ENCODE results near the gene CCDC39. TPM values are rescaled to one million over a fixed set of nuclear protein-coding genes. Genes with fewer than 3 reads are reported as not detected.

The CCDC39 gene
- polyA plus RNA-seq, 1 donor (not counting 4 experiments of a cell fraction or from before 2014, with no cell fraction given): not detected

DNA sequence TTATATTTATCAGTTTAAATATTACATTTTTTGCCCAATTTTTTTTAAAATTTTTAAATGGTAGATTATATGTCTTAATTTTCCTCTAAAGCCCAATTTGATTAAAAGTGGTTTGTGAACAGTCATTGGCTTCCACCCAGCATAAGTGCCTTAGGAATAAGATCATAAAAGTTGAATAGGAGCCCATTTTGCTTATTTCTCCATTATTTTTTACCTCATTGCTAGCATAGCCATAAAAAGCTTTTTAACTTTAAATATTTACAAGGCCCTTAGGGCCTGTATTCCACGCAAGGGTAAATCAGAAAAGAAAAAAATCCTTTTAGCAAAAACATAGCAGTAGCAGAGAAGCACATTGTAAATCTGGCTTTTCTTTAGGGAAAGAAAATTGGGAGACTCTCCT, 68.3 kb downstream of the CCDC39 start:
- Histone ChIP-seq H4K20me1 (ENCODE audit: control insufficient read depth, extremely low read depth, insufficient read depth, low read length) (no peaks in the 10 kb centered on the region), H3K79me2 (ENCODE audit: control insufficient read depth, insufficient read depth, low read length) (no peaks in the 10 kb centered on the region), H3K27me3 (ENCODE audit: control insufficient read depth, extremely low read depth, insufficient read depth, low read length) (no peaks in the 10 kb centered on the region), H3K4me2 (ENCODE audit: control insufficient read depth, extremely low read depth, insufficient read depth, low read depth, low read length) (no peak overlapping the region), H3K4me3 (ENCODE audit: control insufficient read depth in 2 of 3, extremely low read depth in 1 of 3, insufficient read depth in 2 of 3, low read depth in 1 of 3, low read length in 3 of 3) (no peak overlapping the region), H2AFZ (ENCODE audit: control insufficient read depth, low read length) (no peak overlapping the region), H3K36me3 (ENCODE audit: control insufficient read depth in 2 of 2, extremely low read depth in 1 of 2, insufficient read depth in 2 of 2, low read length in 2 of 2) (peaks cover 13 to 20% of the 10 kb centered on the region in 2 experiments), H3K9ac (ENCODE audit: control insufficient read depth, extremely low read depth, insufficient read depth, low read length) (no peak overlapping the region), H3K9me3 (ENCODE audit: control insufficient read depth, low read depth, low read length) (no peaks in the 10 kb centered on the region), H3K4me1 (ENCODE audit: control insufficient read depth, extremely low read depth, insufficient read depth, low read length) (no peaks in the 10 kb centered on the region), H3K27ac (ENCODE audit: control insufficient read depth, insufficient read depth, low read length) (no peak overlapping the region), H3K9me1 (ENCODE audit: control insufficient read depth, extremely low read depth, insufficient read depth, low read length) (no peaks in the 10 kb centered on the region)
- no peak for TF ChIP-seq EZH2 (IDR thresholded peaks at IDR 0.05; ENCODE audit: low read length)
- TF ChIP-seq, protein P1, sequence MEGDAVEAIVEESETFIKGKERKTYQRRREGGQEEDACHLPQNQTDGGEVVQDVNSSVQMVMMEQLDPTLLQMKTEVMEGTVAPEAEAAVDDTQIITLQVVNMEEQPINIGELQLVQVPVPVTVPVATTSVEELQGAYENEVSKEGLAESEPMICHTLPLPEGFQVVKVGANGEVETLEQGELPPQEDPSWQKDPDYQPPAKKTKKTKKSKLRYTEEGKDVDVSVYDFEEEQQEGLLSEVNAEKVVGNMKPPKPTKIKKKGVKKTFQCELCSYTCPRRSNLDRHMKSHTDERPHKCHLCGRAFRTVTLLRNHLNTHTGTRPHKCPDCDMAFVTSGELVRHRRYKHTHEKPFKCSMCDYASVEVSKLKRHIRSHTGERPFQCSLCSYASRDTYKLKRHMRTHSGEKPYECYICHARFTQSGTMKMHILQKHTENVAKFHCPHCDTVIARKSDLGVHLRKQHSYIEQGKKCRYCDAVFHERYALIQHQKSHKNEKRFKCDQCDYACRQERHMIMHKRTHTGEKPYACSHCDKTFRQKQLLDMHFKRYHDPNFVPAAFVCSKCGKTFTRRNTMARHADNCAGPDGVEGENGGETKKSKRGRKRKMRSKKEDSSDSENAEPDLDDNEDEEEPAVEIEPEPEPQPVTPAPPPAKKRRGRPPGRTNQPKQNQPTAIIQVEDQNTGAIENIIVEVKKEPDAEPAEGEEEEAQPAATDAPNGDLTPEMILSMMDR (optimal IDR thresholded peaks at IDR 0.05 in 1 of 3, IDR thresholded peaks at IDR 0.05 in 1 of 3, conservative IDR thresholded peaks at IDR 0.05 in 1 of 3; ENCODE audit: extremely low read depth in 1 of 3, insufficient read depth in 2 of 3, low read length in 3 of 3): no peak
- DNase-seq (ENCODE audit: low read depth, low spot score) (no peak), FAIRE-seq (no peak)
- dilution Hi-C loops (cut with MboI; ENCODE audit: extremely low pct_ligation_motif_present, low sequenced_read_pairs): no loop called here

DNA sequence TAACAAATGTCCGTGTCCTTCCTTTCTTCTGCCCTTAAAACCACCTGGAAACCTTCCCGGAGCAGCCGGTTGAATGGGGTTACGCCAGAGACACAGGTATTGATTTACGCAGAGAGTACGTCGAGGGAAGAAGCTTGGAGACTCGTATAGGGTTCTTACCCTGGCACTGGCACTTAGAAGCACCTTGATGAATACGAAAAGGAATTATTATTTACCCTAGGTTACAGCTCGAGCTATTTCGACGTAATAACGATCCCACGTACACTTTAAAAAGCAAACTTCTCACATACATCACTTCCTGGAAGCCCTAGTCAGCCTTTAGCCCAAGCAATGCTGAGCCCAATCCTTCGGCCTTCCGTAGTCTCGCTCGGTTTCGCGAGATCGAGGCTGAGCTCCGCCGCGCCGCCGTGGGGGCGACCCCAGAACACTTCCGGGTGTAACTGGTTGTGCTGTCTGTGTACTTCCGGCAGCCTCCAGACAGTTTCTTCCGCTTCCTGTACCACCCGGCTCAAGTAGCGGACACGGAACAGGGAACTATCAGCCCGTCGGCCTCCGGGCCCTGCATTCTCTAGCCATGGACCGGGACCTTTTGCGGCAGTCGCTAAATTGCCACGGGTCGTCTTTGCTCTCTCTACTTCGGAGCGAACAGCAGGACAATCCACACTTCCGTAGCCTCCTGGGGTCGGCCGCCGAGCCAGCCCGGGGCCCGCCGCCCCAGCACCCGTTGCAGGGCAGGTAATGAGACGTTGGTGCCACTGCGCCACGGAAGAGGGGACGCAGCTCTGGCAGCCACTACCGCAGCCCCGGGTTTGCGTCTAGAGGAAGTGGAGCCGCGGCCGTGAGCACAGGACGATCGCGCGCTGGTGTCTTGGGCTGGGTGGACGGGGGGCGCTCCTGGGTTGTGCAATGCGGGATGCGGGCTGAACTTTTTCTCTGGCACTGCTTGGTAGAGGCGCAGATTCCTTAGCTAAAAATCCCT, 77.3 kb downstream of the CCDC39 start, which contains the start of gene TTC14:
Gene TTC14 (plus strand): TSS at position 476 of the 979 bp plus-strand sequence. CDS start 99 bp downstream, at position 575.
- Histone ChIP-seq H3K4me1 (ENCODE audit: control insufficient read depth, extremely low read depth, insufficient read depth, low read length) (no peaks in the 10 kb centered on the region), H3K4me2 (ENCODE audit: control insufficient read depth, extremely low read depth, insufficient read depth, low read depth, low read length) (peak within 1 kb of the TSS; percentile 89), H3K27ac (ENCODE audit: control insufficient read depth, insufficient read depth, low read length) (peak within 1 kb of the TSS; percentile 84), H3K79me2 (ENCODE audit: control insufficient read depth, insufficient read depth, low read length) (peaks cover 30% of the 10 kb centered on the region), H3K9ac (ENCODE audit: control insufficient read depth, extremely low read depth, insufficient read depth, low read length) (peak within 1 kb of the TSS; percentile 84), H4K20me1 (ENCODE audit: control insufficient read depth, extremely low read depth, insufficient read depth, low read length) (no peaks in the 10 kb centered on the region), H3K9me1 (ENCODE audit: control insufficient read depth, extremely low read depth, insufficient read depth, low read length) (no peaks in the 10 kb centered on the region), H2AFZ (ENCODE audit: control insufficient read depth, low read length) (peak within 1 kb of the TSS; percentile 98), H3K4me3 (ENCODE audit: control insufficient read depth in 2 of 3, extremely low read depth in 1 of 3, insufficient read depth in 2 of 3, low read depth in 1 of 3, low read length in 3 of 3) (peak within 1 kb of the TSS; percentile 89 to 97 (median 97)), H3K27me3 (ENCODE audit: control insufficient read depth, extremely low read depth, insufficient read depth, low read length) (no peaks in the 10 kb centered on the region), H3K36me3 (ENCODE audit: control insufficient read depth in 2 of 2, extremely low read depth in 1 of 2, insufficient read depth in 2 of 2, low read length in 2 of 2) (peaks cover 3 to 6% of the 10 kb centered on the region in 2 experiments), H3K9me3 (ENCODE audit: control insufficient read depth, low read depth, low read length) (no peaks in the 10 kb centered on the region)
- FAIRE-seq (peak; percentile 88), DNase-seq (ENCODE audit: low read depth, low spot score) (peak; percentile 73)
- no peak for TF ChIP-seq EZH2 (IDR thresholded peaks at IDR 0.05; ENCODE audit: low read length)
- TF ChIP-seq, protein P1 (optimal IDR thresholded peaks at IDR 0.05 in 1 of 3, IDR thresholded peaks at IDR 0.05 in 1 of 3, conservative IDR thresholded peaks at IDR 0.05 in 1 of 3; ENCODE audit: extremely low read depth in 1 of 3, insufficient read depth in 2 of 3, low read length in 3 of 3): peak in 2 of 3 experiments; percentile 4 to 21
- dilution Hi-C loops (cut with MboI; ENCODE audit: extremely low pct_ligation_motif_present, low sequenced_read_pairs): no loop called here

All from keratinocyte (primary cell).